ENCODE measurements around the gene MS4A2.
"Not testable (repeated sequence)": the region's sequence is repeated elsewhere in the genome, so short reads cannot be mapped to it uniquely, and the experiment has no call there.

MS4A2 gene

DNA sequence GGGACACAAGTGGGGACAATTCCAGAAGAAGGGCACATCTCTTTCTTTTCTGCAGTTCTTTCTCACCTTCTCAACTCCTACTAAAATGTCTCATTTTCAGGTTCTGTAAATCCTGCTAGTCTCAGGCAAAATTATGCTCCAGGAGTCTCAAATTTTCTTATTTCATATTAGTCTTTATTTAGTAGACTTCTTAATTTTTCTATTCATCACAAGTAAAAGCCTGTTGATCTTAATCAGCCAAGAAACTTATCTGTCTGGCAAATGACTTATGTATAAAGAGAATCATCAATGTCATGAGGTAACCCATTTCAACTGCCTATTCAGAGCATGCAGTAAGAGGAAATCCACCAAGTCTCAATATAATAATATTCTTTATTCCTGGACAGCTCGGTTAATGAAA, at the start of gene MS4A2:
Gene MS4A2, plus strand, starts transcription at position 301 of the 400 bp plus-strand sequence. CDS start 102 bp downstream, outside the sequence.
- no peak for FAIRE-seq

DNA sequence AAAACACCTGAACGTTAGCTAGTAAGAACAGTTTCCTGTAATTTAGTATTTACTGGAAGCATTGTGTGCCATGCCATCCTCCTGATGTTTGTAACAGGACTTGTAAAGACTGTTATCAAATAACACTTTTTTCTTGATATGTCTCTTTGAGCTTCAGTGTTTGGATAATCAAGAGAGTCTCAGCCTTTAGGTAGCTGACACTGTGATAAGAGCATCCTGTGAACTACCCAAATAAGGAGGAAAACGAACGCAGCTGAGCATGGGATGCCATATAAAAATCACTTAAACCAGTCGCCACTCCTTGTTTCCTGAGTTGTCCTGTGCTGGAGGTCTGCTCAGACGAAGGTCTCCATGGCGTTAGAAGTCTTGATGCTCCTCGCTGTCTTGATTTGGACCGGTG, 48.4 kb upstream of the MS4A2 start, which contains the start of gene OOSP2:
Gene OOSP2, plus strand, starts transcription at position 301 of the 400 bp plus-strand sequence. Its CDS starts 51 bp downstream, at position 352.
- DNase-seq (ENCODE audit: insufficient read length, low spot score) (no peak), FAIRE-seq (no peak)

More for the DNA sequence above, at the start of gene MS4A2:
- DNase-seq (ENCODE audit: insufficient read length, low spot score): no peak

DNA sequence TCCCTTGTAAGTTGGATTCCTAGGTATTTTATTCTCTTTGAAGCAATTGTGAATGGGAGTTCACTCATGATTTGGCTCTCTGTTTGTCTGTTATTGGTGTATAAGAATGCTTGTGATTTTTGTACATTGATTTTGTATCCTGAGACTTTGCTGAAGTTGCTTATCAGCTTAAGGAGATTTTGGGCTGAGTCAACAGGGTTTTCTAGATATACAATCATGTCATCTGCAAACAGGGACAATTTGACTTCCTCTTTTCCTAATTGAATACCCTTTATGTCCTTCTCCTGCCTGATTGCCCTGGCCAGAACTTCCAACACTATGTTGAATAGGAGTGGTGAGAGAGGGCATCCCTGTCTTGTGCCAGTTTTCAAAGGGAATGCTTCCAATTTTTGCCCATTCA, 38.0 kb upstream of the MS4A2 start:
- not testable (repeated sequence) for FAIRE-seq; DNase-seq (ENCODE audit: insufficient read length, low spot score)

DNA sequence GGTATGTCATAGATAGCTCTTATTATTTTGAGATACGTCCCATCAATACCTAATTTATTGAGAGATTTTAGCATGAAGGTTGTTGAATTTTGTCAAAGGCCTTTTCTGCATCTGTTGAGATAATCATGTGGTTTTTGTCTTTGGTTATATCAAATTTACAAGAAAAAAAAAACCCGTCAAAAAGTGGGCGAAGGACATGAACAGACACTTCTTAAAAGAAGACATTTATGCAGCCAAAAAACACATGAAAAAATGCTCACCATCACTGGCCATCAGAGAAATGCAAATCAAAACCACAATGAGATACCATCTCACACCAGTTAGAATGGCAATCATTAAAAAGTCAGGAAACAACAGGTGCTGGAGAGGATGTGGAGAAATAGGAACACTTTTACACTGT, 37.6 kb upstream of the MS4A2 start:
- not testable (repeated sequence) for FAIRE-seq; DNase-seq (ENCODE audit: insufficient read length, low spot score)

DNA sequence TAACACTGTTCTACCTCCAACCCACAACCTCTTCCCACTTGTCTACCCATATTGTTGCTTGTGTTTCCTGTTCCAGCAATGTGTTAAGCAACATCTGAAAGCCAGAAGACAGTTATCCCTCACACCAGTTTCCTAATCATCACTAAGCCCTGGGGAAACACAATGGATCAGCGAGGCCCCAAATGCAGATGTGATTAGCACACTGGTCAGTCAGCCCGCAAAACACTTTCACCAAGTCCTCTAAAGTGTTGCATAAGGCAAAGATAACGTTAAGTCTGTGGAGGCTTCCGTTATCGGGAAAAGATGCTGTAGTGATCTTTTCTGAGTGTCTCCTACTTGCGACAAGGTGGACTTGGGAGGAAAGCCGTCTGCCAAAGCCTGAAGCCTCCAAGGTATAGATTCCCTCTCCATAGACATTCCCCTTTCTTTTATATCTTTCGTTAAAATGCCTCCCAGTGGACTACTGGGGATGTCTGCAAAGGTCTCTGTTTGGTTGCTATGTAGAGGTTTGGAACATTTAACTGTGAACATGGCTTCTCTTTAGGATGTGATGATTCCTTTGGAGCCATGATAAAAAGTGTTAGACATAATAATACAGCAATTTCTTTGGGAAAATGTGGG, 32.0 kb upstream of the MS4A2 start, which contains the start of gene MS4A3:
Gene MS4A3, plus strand, starts transcription at position 317 of the 621 bp plus-strand sequence. CDS start 4,496 bp downstream, outside the sequence.
- DNase-seq (ENCODE audit: insufficient read length, low spot score): no peak
- FAIRE-seq: no peak

DNA sequence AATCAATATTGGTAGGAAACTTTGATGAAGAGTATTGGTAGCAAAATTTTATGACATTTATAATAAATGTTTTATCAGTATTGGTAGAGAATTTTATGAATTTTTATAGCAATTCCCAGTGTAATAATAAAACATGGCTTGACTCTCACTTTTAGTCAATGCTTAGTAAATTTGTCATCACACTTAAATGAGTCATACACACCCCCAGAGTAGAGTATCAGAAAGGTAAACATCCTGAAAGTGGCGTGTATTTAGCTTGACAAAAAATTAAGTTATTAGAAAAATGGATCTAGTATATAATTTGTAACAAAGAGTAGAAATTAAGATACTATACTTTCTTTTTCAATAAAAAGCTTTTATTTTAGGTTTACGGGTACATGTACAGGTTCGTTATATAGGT, 29.4 kb upstream of the MS4A2 start:
- FAIRE-seq (no peak), DNase-seq (ENCODE audit: insufficient read length, low spot score) (no peak)

DNA sequence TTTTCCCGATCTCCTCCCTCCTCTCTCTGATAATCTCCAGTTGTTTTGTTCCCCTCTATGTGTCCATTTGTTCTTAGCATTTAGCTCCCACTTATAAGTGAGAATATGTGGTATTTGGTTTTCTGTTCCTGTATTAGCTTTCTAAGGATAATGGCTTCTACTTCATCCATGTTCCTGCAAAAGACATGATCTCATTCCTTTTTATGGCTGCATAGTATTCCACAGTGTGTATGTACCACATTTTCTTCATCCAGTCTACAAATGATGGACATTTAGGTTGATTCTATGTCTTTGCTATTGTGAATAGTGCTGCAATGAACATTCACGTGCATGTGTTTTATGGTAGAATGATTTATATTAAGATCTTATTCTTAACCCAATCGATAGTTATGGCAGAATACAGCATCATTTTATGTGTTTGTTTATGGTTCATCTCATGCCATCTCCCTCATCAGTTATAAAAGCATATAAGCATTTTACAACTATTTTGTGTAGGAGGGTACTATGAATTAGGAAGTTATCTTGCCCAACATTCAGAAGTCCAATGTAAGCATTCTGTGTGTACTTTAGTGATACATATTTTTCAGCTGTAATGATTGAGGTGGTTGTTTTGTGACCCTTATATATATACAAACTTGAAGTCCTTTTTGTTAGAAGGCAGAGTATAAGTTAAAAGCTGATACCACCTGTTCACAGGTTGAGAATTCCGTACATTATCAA, 28.8 kb upstream of the MS4A2 start:
- DNase-seq (ENCODE audit: insufficient read length, low spot score): no peak
- no peak for FAIRE-seq

DNA sequence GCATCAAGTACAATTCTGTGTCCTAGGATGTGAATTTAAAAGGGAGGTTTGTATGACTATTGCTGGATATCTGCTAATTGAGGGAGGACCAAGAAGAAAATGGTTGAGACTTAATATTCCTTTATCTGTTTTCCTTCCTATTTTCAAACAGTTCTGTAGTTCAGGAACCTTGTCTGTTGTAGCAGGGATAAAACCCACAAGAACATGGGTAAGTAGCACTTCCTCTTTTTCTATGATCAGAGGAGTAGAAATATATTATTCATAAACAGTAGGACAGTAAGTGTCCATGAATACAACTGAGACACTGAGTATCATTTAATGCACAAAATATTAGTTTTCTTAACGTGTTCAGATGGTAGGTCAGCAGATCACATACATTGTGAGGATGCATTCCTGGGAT, 24.4 kb upstream of the MS4A2 start:
- no peak for DNase-seq (ENCODE audit: insufficient read length, low spot score)
- FAIRE-seq: peak; percentile 45

DNA sequence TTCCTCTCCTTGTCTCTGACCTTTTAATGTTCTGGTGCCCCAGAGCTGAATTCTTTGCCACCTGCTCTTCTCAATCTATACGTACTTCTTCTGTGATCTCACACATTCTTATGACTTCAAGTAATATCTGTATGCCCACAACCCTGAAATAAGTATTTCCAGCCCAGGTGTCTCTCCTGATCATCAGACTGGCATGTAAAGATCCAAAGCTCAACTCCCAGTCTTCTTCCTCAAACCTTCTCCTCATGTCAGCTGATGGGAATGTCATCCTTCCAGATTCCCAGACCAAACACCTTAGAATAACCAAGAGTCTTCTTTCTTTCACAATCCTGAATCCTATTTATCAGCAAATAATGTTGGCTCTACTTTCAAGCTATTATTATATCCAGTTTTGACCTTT, 22.7 kb upstream of the MS4A2 start:
- DNase-seq (ENCODE audit: insufficient read length, low spot score): no peak
- no peak for FAIRE-seq

DNA sequence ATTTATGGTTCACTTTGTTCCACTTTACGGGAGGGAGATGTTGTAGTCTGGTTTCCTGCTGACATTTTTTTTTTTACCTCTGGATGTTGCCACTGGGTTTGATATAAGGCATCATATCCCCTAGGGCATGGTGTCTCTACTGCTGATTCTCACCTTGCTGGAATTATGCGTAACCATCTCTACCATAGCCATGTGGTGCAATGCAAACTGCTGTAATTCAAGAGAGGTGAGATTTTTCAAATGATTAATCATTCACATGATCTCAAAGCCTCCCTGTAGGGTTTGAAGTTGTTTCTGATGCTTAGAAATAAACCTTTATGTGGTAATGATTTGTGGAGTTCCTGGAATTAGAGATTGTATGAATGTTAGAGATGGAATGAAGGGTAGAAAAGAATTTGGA, 19.0 kb upstream of the MS4A2 start:
- DNase-seq (ENCODE audit: insufficient read length, low spot score): no peak
- no peak for FAIRE-seq

DNA sequence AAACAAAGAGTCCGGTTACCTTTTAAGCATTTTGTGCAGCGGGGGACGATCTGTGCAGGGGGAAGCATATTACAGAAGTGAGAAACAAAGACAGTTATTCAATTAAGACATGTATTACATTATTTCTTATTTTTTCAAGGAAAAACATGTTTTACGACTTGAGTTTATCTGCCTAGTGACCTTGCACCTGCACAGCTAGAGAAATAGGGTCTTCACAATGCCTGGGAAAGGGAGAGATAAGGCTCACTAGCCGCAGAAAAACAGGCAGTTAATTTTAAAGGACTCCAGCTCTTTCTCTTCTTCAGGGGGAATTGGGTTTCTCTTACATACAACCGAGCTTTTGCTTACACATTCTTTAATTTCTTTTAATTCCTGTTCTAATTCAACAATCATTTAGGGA, 16.8 kb upstream of the MS4A2 start:
- not testable (repeated sequence) for FAIRE-seq; DNase-seq (ENCODE audit: insufficient read length, low spot score)

DNA sequence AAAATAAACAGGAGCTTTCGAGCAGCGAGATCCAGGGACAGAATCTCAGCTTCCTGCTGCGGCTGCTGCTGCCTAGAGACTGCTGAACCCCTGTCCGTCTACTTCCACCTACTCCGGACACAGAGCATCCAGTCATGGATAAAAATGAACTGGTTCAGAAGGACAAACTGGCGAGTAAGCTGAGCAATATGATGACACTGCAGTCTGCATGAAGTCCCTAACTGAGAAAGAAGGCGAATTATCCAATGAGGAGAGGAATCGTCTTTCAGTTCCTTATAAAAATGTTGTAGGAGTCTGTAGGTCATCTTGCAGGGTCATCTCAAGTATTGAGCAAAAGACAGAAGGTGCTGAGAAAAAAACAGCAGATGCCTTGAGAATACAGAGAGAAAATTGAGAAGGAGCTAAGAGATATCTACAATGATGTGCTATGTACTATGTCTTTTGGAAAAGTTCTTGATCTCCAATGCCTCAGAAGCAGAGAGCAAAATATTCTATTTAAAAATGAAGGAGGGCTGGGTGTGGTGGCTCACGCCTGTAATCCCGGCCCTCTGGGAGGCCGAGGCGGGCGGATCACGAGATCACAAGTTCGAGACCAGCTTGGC, 11.1 kb upstream of the MS4A2 start:
- FAIRE-seq: no peak
- DNase-seq (ENCODE audit: insufficient read length, low spot score): no peak

DNA sequence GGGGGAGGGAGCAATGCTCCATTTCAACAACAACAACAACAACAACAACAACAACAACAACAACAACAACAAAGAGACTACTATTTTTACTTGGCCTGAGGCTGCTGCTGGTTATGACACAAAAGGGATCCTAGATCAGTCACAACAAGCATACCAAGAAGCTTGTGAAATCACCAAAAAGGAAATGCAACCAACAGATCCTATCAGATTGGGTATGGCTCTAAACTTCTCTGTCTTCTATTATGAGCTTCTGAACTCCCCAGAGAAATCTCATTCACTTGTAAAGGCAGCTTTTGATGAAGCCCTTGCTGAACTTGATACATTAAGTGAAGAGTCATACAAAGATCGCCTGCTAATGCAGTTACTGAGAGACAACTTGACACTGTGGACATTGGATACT, 10.5 kb upstream of the MS4A2 start:
- no peak for DNase-seq (ENCODE audit: insufficient read length, low spot score)
- FAIRE-seq: no peak

DNA sequence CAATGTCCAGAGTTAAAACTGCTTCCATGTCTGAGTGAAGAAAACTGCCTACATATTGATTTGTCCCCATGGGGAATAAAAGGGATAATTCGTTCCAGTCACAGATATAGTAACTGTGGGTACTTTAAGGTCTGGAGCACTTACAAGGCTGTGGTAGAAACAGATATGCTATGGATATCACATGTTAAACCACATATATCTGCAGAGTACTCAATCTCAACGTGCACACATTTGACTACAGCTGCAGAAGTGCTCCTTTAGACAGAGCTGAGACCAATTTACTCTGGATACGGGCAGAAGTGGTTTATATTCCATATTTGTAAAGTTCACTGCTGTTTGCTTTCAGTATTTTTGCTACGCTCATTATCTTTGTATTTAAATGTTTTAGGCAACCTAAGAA, 9.7 kb upstream of the MS4A2 start:
- no peak for FAIRE-seq
- no peak for DNase-seq (ENCODE audit: insufficient read length, low spot score)

DNA sequence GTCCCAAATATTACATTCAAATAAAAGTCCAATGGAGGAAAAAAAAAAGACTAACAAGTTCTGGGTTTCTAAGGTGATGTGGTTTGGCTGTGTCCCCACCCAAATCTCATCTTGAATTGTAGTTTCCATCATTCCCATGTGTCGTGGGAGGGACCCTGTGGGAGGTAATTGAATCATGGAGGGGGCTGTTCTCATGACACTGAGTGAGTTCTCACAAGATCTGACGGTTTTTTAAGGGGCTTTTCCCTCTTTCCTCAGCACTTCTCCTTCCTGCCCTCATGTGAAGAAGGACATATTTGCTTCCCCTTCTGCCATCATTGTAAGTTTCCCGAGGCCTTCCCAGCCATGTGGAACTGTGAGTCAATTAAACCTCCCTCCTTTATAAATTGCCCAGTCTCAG, 7.9 kb upstream of the MS4A2 start:
- FAIRE-seq: no peak
- DNase-seq (ENCODE audit: insufficient read length, low spot score): no peak

DNA sequence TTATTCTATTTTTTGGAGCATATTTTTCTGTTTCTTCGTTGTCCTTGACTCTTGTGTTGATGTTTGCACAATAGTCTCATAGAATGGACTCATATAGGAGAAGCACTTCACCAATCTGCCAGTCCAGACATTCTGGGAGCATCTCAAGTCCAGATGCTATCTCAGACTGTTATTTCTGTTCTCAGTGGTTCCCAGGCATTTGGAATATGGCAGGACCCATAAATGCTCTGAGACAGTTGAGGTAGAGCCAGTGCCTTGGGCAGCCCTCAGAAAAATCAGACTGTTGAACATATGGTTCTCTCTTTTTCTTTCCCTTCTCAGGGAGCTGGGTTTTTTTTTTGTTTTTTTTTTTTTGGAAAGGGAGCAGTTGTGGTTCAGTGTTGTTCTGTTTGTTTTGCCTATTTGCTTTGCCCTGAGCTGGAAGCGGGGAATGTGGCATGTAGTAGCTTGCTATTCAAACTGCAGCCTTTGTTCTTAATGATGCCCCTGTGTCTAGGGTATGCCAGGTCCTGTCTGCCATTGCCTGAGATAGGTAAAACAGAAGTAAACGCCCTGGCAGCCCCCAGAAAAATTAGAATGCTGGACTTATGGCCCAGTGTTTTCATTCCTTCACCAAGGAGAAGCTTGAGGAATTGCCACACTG, 3.7 kb upstream of the MS4A2 start:
- DNase-seq (ENCODE audit: insufficient read length, low spot score) (no peak), FAIRE-seq (no peak)

DNA sequence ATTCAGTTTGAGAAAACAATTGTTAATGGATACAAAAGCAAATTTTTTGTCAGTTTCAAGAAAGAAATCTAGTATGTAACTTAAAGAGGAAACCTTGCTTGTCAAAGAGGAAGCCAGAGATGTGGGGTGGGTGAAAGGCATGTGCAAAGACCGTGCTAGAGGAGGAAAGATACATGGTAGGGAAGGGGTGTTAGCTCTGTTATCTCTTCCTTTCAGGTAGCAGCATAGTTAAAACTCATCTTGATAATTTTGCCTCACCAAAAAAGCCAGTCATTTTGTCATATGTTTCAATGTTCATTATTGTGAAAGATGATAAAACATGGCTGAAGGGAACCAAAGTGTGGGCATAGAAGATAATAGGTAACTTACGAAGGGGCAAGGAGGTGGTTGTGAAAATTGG, 2.6 kb upstream of the MS4A2 start:
- DNase-seq (ENCODE audit: insufficient read length, low spot score) (no peak), FAIRE-seq (no peak)

DNA sequence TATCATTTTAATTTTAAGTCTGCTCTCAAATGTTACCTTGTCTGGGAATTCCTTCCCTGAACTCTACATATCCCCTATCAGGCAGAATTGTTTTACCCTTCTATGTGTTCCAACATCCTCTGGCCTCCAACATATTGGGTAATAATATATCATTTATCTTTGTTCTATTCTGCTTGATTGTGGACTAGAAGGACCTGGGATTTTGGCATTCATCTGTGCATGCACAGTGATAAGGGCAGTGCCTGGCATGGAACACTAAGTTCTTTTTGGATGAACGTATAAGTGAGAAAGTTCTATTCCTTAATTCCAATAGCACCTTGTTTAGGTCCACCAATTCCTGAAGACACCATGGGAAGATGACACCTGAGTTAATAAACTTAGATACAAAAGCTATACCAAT, 1.2 kb upstream of the MS4A2 start:
- FAIRE-seq: no peak
- no peak for DNase-seq (ENCODE audit: insufficient read length, low spot score)

DNA sequence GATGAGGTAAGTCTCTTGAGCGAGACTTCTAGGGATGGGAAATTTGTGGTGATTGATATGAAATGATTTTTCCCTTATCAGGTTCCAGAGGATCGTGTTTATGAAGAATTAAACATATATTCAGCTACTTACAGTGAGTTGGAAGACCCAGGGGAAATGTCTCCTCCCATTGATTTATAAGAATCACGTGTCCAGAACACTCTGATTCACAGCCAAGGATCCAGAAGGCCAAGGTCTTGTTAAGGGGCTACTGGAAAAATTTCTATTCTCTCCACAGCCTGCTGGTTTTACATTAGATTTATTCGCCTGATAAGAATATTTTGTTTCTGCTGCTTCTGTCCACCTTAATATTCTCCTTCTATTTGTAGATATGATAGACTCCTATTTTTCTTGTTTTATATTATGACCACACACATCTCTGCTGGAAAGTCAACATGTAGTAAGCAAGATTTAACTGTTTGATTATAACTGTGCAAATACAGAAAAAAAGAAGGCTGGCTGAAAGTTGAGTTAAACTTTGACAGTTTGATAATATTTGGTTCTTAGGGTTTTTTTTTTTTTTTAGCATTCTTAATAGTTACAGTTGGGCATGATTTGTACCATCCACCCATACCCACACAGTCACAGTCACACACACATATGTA, 7.1 kb downstream of the MS4A2 start:
- no peak for FAIRE-seq

DNA sequence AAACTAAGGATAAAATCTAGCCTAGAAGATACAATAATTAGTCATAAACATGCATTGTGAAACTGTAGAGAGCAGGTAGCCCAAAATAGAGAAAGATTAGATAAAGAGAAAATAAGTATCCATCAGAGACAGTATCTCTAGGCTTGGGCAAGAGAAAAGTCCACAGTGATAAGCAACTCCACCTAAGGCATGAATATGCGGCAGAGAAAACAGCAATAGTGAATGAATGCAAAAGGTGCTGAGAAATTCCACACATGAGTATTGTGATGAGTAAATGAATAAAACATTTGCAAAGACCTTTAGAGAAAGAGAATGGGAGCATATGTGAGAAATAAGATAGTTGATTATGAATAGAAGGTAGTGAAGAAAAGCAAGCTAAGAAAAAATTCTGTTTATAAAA, 8.7 kb downstream of the MS4A2 start:
- FAIRE-seq: no peak
- no peak for DNase-seq (ENCODE audit: insufficient read length, low spot score)

More for the DNA sequence above, 7.1 kb downstream of the MS4A2 start:
- DNase-seq (ENCODE audit: insufficient read length, low spot score): no peak

DNA sequence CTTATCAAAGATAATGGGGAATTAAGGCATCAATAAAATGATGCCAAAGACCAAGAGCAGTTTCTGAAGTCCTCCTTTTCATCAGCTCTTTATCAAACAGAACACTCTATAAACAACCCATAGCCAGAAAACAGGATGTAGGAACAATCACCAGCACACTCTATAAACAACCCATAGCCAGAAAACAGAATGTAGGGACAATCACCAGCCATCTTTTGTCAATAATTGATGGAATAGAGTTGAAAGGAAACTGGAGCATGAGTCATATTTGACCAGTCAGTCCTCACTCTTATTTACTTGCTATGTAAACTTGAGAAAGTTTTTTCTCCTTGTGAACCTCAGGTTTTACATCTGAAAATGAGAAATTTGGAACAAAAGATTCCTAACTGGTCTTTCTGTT, 10.0 kb downstream of the MS4A2 start:
- DNase-seq (ENCODE audit: insufficient read length, low spot score) (no peak), FAIRE-seq (no peak)
